ENCODE measurements around the gene NMRAL1. TPM values are rescaled to one million over a fixed set of nuclear protein-coding genes. Genes with fewer than 3 reads are reported as not detected.

The NMRAL1 gene
- total RNA-seq, 1 donor from 2014 or later: 28.5 TPM

GRCh38 chr16:4510747-4511426 is 36.5 kb upstream of the NMRAL1 start:
- no peaks in the 10 kb centered on the region for H3K4me1 ChIP-seq (ENCODE audit: insufficient read depth, low read length)
- H4K20me1 ChIP-seq (ENCODE audit: insufficient read depth, low read length): peaks cover 58% of the 10 kb centered on the region
- FAIRE-seq (no peak), DNase-seq (ENCODE audit: low read depth) (no peak)
- no peak overlapping the region for H2AFZ ChIP-seq (ENCODE audit: low read depth, low read length)
- H3K9me3 ChIP-seq (ENCODE audit: insufficient read depth, low read depth, low read length): no peaks in the 10 kb centered on the region
- Mint-ChIP-seq H3K27ac (ENCODE audit: unreplicated experiment) (peak overlapping the region; percentile 2), H3K4me1 (ENCODE audit: low read depth, unreplicated experiment) (peaks cover 14% of the 10 kb centered on the region), H3K9me3 (ENCODE audit: unreplicated experiment) (no peaks in the 10 kb centered on the region), H3K27me3 (ENCODE audit: low read depth, unreplicated experiment) (no peaks in the 10 kb centered on the region), H3K4me3 (ENCODE audit: unreplicated experiment) (no peak overlapping the region), H3K36me3 (ENCODE audit: low read depth, unreplicated experiment) (peaks cover 4% of the 10 kb centered on the region)
- H3K27ac ChIP-seq (ENCODE audit: low read depth, low read length): no peak overlapping the region
- peaks cover 6% of the 10 kb centered on the region for H3K79me2 ChIP-seq (ENCODE audit: insufficient read depth, low read length)
- H3K36me3 ChIP-seq (ENCODE audit: insufficient read depth, low read length): peaks cover 24% of the 10 kb centered on the region
- TF ChIP-seq CTCF (IDR thresholded peaks at IDR 0.05; ENCODE audit: insufficient read depth, low read depth, low read length) (no peak), EZH2 (IDR thresholded peaks at IDR 0.05; ENCODE audit: insufficient read depth, low read length) (no peak)
- no peak overlapping the region for H3K4me3 ChIP-seq (ENCODE audit: insufficient read depth, low read depth, low read length)
- no peak overlapping the region for H3K9ac ChIP-seq (ENCODE audit: low read length)
- no peaks in the 10 kb centered on the region for H3K27me3 ChIP-seq (ENCODE audit: insufficient read depth, low read length)
- no peak overlapping the region for H3K4me2 ChIP-seq (ENCODE audit: low read length)

DNA sequence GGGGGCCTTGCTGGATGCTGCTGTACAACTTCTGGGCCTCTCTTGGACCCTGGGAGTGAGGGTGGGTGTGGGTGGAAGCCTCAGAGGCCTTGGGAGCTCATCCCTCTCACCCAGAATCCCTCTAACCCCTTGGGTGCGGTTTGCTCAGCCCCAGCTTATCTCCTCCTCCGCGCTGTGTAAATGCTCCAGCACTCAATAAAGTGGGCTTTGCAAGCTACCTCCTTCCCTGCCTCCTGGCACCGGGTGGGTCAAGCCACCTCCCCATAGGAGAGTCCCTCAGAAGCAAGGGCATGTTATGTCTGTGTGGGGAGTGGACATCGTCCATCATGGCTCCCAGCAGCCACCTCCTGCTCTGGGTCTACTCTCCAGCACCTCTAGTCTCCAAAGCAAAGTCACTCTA is 35.7 kb upstream of the NMRAL1 start:
- Histone ChIP-seq H3K4me1 (ENCODE audit: insufficient read depth, low read length) (no peaks in the 10 kb centered on the region), H3K4me2 (ENCODE audit: low read length) (no peak overlapping the region), H3K27me3 (ENCODE audit: insufficient read depth, low read length) (no peaks in the 10 kb centered on the region), H4K20me1 (ENCODE audit: insufficient read depth, low read length) (peaks cover 59% of the 10 kb centered on the region), H3K9ac (ENCODE audit: low read length) (no peak overlapping the region), H3K27ac (ENCODE audit: low read depth, low read length) (no peak overlapping the region), H3K79me2 (ENCODE audit: insufficient read depth, low read length) (peaks cover 12% of the 10 kb centered on the region), H3K4me3 (ENCODE audit: insufficient read depth, low read depth, low read length) (no peak overlapping the region), H3K9me3 (ENCODE audit: insufficient read depth, low read depth, low read length) (no peaks in the 10 kb centered on the region), H2AFZ (ENCODE audit: low read depth, low read length) (no peak overlapping the region), H3K36me3 (ENCODE audit: insufficient read depth, low read length) (peaks cover 24% of the 10 kb centered on the region)
- peaks cover 12% of the 10 kb centered on the region for H3K4me1 Mint-ChIP-seq (ENCODE audit: low read depth, unreplicated experiment)
- H3K36me3 Mint-ChIP-seq (ENCODE audit: low read depth, unreplicated experiment): peaks cover 4% of the 10 kb centered on the region
- no peaks in the 10 kb centered on the region for H3K27me3 Mint-ChIP-seq (ENCODE audit: low read depth, unreplicated experiment)
- H3K9me3 Mint-ChIP-seq (ENCODE audit: unreplicated experiment): no peaks in the 10 kb centered on the region
- TF ChIP-seq CTCF (IDR thresholded peaks at IDR 0.05; ENCODE audit: insufficient read depth, low read depth, low read length) (no peak), EZH2 (IDR thresholded peaks at IDR 0.05; ENCODE audit: insufficient read depth, low read length) (no peak)
- FAIRE-seq (no peak), DNase-seq (ENCODE audit: low read depth) (no peak)
- no peak overlapping the region for H3K4me3 Mint-ChIP-seq (ENCODE audit: unreplicated experiment)
- no peak overlapping the region for H3K27ac Mint-ChIP-seq (ENCODE audit: unreplicated experiment)

- Histone ChIP-seq H3K79me2 (ENCODE audit: insufficient read depth, low read length) (peaks cover 12% of the 10 kb centered on the region), H3K9me3 (ENCODE audit: insufficient read depth, low read depth, low read length) (no peaks in the 10 kb centered on the region), H3K36me3 (ENCODE audit: insufficient read depth, low read length) (peaks cover 24% of the 10 kb centered on the region), H4K20me1 (ENCODE audit: insufficient read depth, low read length) (peaks cover 57% of the 10 kb centered on the region), H2AFZ (ENCODE audit: low read depth, low read length) (no peak overlapping the region), H3K4me3 (ENCODE audit: insufficient read depth, low read depth, low read length) (no peak overlapping the region), H3K27me3 (ENCODE audit: insufficient read depth, low read length) (no peaks in the 10 kb centered on the region), H3K4me1 (ENCODE audit: insufficient read depth, low read length) (no peaks in the 10 kb centered on the region), H3K4me2 (ENCODE audit: low read length) (no peak overlapping the region), H3K27ac (ENCODE audit: low read depth, low read length) (no peak overlapping the region), H3K9ac (ENCODE audit: low read length) (no peak overlapping the region)
- Mint-ChIP-seq H3K36me3 (ENCODE audit: low read depth, unreplicated experiment) (peaks cover 4% of the 10 kb centered on the region), H3K27me3 (ENCODE audit: low read depth, unreplicated experiment) (no peaks in the 10 kb centered on the region), H3K4me3 (ENCODE audit: unreplicated experiment) (no peak overlapping the region), H3K9me3 (ENCODE audit: unreplicated experiment) (no peaks in the 10 kb centered on the region), H3K27ac (ENCODE audit: unreplicated experiment) (peak overlapping the region; percentile 41), H3K4me1 (ENCODE audit: low read depth, unreplicated experiment) (peaks cover 12% of the 10 kb centered on the region)
- TF ChIP-seq CTCF (IDR thresholded peaks at IDR 0.05; ENCODE audit: insufficient read depth, low read depth, low read length) (no peak), EZH2 (IDR thresholded peaks at IDR 0.05; ENCODE audit: insufficient read depth, low read length) (no peak)
- FAIRE-seq: no peak
- DNase-seq (ENCODE audit: low read depth): no peak
Observed at GRCh38 chr16:4509420-4509819, 35.0 kb upstream of the NMRAL1 start.

Measured in astrocyte (in vitro differentiated cells and primary cell).